GM19099 (cell line): ENCODE measurements around the gene NAIF1.

Experiments
- POLR2A ChIP-seq: IDR thresholded peaks from 3 replicates; pipeline ENCODE4 v1.6.1; 2011; ENCODE audit warnings: low read depth; ENCODE audit not compliant: insufficient read length; ENCODE audit errors: extremely low read depth

Gene NAIF1

GRCh38 chr9:128073253-128073886 lies 6.2 kb upstream of the NAIF1 start:
- TF ChIP-seq POLR2A = no peak

GRCh38 chr9:128072144-128073021 lies 5.3 kb upstream of the NAIF1 start:
- TF ChIP-seq POLR2A = peak; percentile 28

GRCh38 chr9:128070874-128071273 lies 3.8 kb upstream of the NAIF1 start:
- no peak for TF ChIP-seq POLR2A

GRCh38 chr9:128068386-128069205 lies 1.5 kb upstream of the NAIF1 start:
- no peak for TF ChIP-seq POLR2A

- peak; percentile 33 for TF ChIP-seq POLR2A
Measured at GRCh38 chr9:128067645-128068385, 695 bp upstream of the NAIF1 start, which contains the start of gene SLC25A25. TSS of gene SLC25A25 (plus strand) at chr9:128068232. CDS start at chr9:128068320, 88 bp downstream.

GRCh38 chr9:128065907-128066712 lies 1.0 kb downstream of the NAIF1 start:
- TF ChIP-seq POLR2A = no peak

GRCh38 chr9:128062846-128063831 lies 4.0 kb downstream of the NAIF1 start:
- no peak for TF ChIP-seq POLR2A

- TF ChIP-seq POLR2A = no peak
Measured at GRCh38 chr9:128062279-128062678, 4.8 kb downstream of the NAIF1 start.

- TF ChIP-seq POLR2A = no peak
Measured at GRCh38 chr9:128061275-128061960, 5.7 kb downstream of the NAIF1 start.

GRCh38 chr9:128059365-128059983 lies 7.6 kb downstream of the NAIF1 start:
- TF ChIP-seq POLR2A = no peak

GRCh38 chr9:128057724-128058409 lies 9.3 kb downstream of the NAIF1 start:
- TF ChIP-seq POLR2A = no peak
